Embryonic facial prominence (tissue), 1 donor: ENCODE data around the gene ENG.
"Not testable (repeated sequence)": the region's sequence is repeated elsewhere in the genome, so short reads cannot be mapped to it uniquely, and the experiment has no call there.

ENCODE experiments used
- DNase-seq: peaks from one replicate; pipeline ENCODE4 v3.0.0-alpha.2; 2016; ENCODE audit errors: extremely low spot score

ENG gene

GRCh38 chr9:127793093-127793708, 61.3 kb downstream of the ENG start:
- no peak for DNase-seq

DNA sequence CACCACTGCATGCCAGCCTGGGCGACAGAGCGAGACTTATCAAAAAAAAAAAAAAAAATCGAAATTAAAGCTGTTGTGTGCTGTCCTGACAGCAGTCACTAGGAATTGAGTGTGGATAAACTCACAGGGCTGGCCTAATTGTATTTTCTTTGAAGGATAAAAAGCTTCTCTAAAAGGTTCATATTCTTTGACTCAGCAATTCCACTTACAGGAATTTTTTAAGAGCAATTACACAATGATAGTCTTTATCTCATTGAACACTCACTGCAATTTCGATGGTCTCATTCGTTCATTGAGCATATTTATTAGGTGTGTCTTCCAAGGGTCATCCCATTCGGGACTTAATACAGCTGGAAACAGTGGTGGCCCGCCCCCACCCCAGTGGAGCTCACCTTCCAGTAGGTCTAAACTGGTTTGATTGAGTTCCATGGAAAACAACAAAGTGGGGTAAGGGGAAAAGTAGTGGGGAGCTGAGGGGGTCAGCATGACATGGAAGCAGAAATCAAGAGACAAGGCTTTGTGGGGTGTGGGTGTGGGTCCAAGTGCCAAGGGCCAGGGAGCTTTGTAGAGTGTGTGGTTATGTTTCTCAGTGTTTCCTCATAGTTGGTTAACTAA, 61.9 kb downstream of the ENG start:
- no peak for DNase-seq

- no peak for DNase-seq
Observed at GRCh38 chr9:127791085-127791484, 63.4 kb downstream of the ENG start.

GRCh38 chr9:127790094-127790855, 64.2 kb downstream of the ENG start:
- DNase-seq: no peak

GRCh38 chr9:127789179-127789578, 65.3 kb downstream of the ENG start:
- no peak for DNase-seq

GRCh38 chr9:127788337-127789011, 66.0 kb downstream of the ENG start:
- no peak for DNase-seq

- no peak for DNase-seq
Observed at GRCh38 chr9:127786773-127787104, 67.7 kb downstream of the ENG start.

DNA sequence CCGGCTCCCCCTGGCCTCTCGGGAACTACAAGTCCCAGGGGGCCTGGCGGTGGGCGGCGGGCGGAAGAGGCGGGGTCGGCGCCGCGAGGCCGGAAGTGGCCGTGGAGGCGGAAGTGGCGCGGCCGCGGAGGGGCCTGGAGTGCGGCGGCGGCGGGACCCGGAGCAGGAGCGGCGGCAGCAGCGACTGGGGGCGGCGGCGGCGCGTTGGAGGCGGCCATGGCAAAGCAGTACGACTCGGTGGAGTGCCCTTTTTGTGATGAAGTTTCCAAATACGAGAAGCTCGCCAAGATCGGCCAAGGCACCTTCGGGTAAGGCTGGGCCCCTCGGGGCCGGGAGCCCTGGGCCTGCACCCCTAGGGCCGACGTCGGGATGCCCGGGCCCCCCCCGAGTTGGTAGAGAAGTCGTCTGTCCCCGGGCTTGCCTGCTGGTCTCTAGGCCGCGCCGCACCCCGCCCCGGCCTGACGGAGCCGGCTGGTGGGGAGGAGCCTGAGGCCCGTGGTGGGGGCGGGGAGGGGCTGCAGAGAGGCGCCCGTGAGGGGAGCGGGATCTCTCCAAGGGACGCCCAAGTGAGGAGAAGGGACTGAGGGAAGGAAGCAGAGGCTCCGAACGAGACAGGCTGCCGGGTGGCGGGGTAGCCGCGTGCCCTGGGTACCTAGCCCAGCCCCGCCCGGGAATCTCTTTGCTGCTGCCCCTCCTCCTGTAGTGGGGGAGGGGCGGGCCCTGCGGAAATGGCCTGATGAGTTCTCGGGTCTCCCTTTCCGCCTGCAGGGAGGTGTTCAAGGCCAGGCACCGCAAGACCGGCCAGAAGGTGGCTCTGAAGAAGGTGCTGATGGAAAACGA, 68.3 kb downstream of the ENG start, which contains the start of gene CDK9:
CDK9 (plus strand) TSS at position 102 of the 840 bp plus-strand sequence; CDS start at position 217, 115 bp downstream.
- DNase-seq: peak; percentile 74

DNA sequence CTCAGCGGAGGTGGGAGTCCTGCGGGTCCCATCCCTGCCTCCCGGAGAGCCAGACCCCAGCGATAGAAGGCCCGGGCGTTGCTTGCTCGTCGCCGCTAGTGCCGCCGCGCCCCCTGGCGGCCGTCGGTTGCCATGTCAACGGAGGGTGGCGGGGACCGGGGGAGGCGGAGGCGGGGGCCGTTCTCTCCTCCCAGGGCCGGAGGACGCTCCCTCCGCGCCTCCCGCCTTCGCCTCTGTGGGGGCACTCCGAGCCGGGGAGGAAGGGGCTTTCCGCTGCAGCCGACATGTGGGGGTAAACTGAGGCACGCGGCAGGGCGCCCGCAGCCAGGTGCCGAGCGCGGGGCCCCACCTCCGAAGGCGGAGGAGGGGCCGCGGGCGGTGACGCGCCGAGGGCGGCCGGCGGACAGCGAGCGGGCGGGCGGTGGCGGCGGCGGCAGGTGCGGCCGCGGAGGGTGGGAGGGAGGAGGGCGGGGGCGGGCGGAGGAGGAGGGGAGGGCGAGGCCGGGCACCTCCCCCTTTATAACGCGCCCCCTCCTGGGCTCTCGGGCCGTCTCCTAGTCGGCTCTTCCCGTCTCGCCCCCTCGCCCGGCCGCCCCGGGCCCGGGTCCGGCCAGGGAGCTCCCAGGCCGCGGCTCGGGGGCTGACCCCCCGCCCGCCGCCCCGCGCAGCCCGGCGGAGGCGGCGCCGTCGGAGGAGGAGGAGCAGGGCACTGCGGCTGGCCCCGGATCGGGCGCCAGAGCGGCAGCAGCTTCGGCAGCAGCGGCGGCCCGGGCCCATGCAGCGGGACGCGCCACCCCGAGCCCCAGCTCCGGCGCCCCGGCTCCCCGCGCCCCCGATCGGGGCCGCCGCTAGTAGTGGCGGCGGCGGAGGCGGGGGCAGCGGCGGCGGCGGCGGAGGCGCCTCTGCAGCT, 69.2 kb downstream of the ENG start:
- peak; percentile 75 for DNase-seq

DNA sequence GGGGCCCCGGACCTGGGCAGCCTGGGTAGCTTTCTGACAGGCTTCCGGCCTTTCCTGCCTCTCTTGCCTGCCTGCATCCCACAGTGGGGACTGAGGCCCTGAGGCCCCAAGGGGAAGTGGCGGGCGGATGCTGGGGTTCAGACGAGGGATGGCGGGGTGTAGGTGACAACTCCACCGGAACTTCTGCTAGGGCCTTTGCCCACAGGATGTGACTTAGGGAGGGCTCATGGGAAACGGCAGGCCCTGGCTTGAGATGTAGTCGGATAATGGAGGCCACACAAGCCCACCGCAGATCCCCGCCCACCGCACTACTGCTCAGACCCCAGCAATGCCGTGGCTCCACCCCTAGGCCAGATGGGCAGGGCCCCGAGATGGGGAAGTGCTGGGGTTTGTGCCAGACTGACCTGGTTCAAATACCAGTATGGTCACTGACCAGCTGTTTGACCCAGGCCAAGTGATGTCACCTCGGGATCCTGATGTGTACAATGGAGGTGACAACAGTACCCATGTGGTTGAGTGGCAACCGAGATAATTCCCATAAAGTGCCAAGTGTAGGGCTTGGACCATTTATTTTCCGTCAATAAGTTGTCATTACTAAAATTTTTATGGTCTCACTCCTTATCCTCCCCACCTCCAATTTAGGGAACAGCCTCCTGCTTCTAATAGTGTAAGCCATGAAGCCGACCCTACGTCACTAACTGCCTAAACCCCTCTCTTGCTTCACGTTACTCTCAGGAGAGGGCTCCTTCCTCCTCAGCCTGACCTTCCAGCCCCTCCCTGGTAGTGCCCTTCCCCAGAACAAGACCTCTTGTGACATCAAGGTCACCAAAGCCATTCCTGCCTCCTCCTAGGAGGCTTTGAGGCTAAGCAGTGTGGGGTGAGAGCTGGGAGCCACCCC, 71.1 kb downstream of the ENG start:
- no peak for DNase-seq

DNA sequence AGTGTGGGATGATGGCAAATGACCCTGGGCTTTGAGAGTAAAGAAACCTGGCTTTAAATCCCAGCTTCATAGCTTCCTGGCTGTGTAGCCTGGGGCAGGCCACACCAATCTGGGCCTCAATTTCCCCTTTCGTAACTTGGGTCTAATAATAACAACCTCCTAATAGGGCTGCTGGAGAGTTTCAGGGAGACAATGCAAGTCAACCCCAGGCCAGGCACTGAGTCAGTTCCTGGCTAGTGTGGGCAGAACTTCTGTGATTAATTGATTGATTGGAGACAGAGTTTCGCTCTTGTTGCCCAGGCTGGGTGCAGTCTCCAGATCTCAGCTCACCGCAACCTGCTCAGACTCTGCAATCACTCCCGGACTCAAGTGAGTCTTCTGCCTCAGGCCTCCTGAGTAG, 72.7 kb downstream of the ENG start:
- no peak for DNase-seq

GRCh38 chr9:127780909-127781308, 73.5 kb downstream of the ENG start:
- not testable (repeated sequence) for DNase-seq

GRCh38 chr9:127780126-127780885, 74.2 kb downstream of the ENG start:
- no peak for DNase-seq

GRCh38 chr9:127779136-127779981, 75.1 kb downstream of the ENG start:
- no peak for DNase-seq

- DNase-seq: no peak
Observed at GRCh38 chr9:127778280-127779135, 76.0 kb downstream of the ENG start, which contains the start of gene SH2D3C. SH2D3C (minus strand) TSS chr9:127778666; CDS start chr9:127778627, 39 bp downstream.

DNA sequence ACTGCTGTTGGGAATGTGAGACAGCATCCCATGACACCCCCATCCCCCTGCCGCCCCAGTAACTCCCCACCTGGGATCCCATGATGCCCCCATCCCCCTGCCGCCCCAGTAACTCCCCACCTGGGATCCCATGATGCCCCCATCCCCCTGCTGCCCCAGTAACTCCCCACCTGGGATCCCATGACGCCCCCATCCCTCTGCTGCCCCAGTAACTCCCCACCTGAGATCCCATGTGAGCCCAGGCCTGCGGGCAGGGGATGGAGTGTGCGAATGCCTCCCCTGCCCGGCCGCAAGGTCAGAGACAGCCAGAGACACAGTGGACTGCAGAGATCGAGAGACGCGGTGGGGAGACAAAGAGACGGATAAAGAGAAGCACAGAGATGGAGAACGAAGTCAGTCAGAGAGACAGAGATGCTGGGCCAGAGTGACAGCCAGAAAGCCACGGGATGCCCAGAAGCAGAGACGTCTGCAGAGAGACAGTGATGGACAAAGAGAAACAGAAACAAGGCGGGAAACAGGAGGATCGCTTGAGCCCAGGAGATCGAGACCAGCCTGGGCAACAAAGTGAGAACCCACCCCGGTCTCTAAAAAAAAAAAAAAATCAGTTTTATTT, 77.0 kb downstream of the ENG start:
- DNase-seq: no peak
